HG02943 (cell line): ENCODE results near the gene MAP1LC3C.
"Not testable (repeated sequence)": the region's sequence is repeated elsewhere in the genome, so short reads cannot be mapped to it uniquely, and the experiment has no call there.

Experiments
- ATAC-seq: cut with Tn5 transposase; IDR thresholded peaks from one replicate; pipeline ENCODE4 v1.9.1; 2021; ENCODE audit warnings: mild to moderate bottlenecking, low read depth, moderate library complexity; ENCODE audit not compliant: unreplicated experiment

Gene MAP1LC3C

GRCh38 chr1:241994171-241994570 lies 4.7 kb downstream of the MAP1LC3C start:
- no peak for ATAC-seq

- ATAC-seq: no peak
These were observed 6.2 kb downstream of the MAP1LC3C start for GRCh38 chr1:241992734-241993133.

DNA sequence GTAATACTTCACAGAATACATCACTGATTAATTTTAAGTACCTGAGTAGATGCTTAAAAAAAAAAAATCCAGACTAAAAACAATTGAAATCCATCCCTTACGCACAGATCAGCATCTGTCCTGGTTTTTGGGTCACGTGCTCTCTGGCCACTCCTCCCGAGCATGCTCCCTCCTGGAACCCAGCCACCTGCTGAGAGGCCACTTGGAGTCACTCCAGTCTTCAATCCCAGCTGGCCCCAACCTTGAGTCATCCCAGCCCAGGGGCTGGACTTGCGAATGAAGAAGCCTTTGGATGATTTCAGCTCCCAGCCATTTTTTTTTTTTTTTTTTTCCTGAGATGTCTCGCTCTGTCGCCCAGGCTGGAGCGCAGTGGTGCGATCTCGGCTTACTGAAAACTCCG lies 8.9 kb downstream of the MAP1LC3C start:
- no peak for ATAC-seq

- not testable (repeated sequence) for ATAC-seq
These were observed 10.4 kb downstream of the MAP1LC3C start for GRCh38 chr1:241988389-241988930.

GRCh38 chr1:241985787-241986186 lies 13.1 kb downstream of the MAP1LC3C start:
- ATAC-seq: no peak

GRCh38 chr1:241979926-241980325 lies 19.0 kb downstream of the MAP1LC3C start:
- ATAC-seq: no peak

DNA sequence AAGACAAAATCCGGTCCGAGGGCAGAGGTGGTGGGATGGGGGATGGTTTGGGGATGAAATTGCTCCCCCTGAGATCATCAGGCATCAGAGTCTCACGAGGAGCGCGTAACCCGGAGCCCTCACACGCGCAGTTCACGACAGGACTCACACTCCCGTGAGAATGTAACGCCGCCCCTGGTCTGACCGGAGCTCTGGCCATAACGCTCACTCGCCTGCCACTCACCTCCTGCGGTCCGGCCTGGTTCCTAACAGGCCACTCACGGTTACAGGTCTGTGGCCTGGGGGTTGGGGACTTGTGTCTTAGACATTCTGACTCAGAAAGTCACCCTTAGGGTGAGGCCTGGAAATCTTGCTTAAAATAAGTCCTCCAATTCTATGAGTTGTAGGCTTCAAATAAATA lies 19.8 kb downstream of the MAP1LC3C start:
- ATAC-seq: no peak

GRCh38 chr1:241976229-241976628 lies 22.7 kb downstream of the MAP1LC3C start:
- ATAC-seq: no peak

DNA sequence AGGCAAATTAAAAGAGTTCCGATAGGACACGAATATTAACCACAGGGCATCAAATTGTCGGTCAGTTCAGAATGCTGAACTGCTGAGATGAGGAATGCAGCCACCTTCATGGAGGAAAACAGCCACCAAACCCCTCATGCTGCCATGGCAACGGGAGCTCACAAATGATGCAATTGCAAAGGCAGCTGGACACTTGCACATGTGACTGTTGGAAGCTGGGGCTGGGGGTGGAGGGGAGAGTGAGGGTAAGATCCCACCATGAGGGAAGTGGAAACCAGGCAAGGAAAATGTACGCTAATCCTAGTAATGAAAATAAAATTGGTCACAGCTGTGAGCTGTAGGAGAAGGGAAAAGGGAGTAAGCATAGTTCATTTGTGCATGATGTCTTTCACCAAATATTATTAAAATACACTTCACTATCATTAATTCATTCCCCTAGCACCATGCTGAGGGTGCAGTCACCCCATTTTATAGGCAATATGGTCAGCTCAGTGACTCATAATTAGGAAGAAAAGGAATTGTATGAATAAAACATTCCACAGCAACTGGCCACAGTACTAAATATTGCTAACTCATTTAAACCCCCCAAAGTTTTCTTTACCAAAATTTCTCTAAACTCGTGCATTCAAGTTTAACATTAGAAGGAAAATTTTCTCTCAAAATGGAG lies 26.1 kb downstream of the MAP1LC3C start:
- no peak for ATAC-seq

DNA sequence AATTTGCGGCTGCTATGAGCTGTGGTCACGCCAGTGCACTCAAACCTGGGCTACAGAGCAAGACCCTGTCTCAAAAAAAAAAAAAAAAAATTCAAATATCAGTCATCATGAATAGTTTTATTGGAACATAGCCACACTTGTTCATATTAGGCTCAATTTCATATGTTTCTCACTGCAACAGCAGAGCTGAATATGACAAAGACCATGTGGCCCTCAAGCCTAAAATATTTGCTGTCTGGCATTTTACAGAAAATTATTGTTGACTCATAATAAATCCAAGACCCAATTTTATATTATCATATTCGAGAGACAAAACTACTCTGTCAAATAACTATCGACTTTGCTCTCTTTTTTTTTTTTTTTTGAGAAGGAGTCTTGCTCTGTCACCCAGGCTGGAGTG lies 30.3 kb downstream of the MAP1LC3C start:
- ATAC-seq: no peak

GRCh38 chr1:241964550-241965282 lies 34.2 kb downstream of the MAP1LC3C start:
- no peak for ATAC-seq

- ATAC-seq: no peak
These were observed 35.2 kb downstream of the MAP1LC3C start for GRCh38 chr1:241963722-241964121.

DNA sequence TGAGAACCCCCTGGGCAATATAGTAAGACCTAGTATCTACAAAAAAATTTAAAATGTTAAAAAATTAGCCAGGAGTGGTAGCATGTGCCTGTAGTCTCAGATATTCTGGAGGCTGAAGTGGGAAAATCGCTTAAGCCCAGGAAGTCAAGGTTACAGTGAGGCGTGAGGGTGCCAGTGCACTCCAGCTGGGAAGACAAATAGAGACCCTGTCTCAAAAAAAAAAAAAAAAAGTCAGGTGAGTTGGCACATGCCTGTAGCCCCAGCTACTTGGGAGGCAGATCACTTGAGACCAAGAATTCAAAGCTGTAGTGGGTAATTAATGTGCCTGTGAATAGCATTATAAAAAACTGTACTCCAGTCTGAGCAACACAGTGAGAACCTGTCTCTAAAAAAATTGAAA lies 36.7 kb downstream of the MAP1LC3C start:
- no peak for ATAC-seq

- no peak for ATAC-seq
These were observed 41.0 kb downstream of the MAP1LC3C start, which contains the start of gene BECN2 for GRCh38 chr1:241957692-241958494. Gene BECN2 (plus strand): TSS chr1:241957767. CDS start chr1:241957767, 0 bp downstream.

- ATAC-seq: no peak
These were observed 48.5 kb downstream of the MAP1LC3C start for GRCh38 chr1:241950390-241950789.

GRCh38 chr1:241947354-241947753 lies 51.5 kb downstream of the MAP1LC3C start:
- ATAC-seq: no peak
